GM04503 (cell line): ENCODE results near the gene HYDIN.

Source experiments
- DNase-seq: peaks from one replicate; pipeline ENCODE4 v3.0.0-alpha.2; 2012; ENCODE audit warnings: low read depth

HYDIN gene

DNA sequence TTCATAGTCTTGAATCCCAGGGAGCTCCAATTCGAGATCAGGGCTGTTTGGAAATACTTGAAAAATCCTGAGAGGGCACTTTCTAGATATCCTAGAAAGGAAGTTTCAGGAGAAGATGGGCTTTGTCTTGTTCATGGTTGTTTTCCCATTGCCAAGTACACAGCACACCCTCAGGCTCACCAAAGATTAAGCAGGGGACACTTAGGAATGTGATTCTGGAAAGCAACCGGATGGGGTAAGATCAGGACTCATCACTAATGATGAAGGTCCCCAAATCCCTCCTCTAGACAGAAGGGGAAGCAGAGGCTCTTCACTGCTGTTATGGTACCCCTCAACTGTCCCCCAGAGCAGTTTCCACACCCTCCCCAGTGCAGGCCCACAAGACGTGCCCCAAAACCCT lies 470.3 kb downstream of the HYDIN start:
- no peak for DNase-seq

DNA sequence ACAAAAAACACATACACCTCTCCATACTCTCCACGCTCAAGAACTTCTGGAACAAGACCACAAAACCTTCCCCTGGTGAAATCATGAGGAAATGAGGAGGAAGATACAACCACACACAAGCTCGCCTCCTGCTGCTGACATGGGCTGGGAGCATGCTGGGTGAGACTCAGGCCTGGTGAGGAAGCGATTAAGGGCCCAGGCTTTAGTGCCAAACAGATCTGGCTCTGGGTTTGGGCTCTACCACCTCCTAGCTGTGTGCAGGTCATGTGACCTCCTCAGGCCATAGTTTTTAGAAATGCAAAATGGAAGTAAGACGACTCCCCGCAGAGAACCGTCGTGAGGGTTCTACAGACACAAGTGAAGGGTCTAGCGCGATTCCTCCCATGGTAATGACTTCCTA lies 470.9 kb downstream of the HYDIN start:
- DNase-seq, result no peak

DNA sequence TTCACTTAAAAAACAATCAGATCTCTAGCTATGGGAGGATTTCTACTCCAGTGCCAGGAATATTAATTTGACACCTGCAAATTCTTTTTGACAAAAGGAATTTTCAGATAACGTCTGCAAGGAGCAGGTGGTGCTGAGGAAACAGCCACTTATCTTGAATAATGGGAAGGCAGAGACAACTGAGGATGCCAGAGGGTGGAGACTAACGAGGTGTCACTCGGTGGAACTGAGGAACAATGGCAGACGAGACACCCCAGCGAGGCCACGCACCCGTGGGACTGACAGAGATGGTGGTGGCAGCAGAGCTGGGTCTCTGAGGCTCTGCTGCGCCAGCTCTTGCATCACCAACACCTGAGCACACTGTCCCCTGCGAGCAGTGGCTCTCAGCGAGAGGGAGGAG lies 471.7 kb downstream of the HYDIN start:
- DNase-seq, result no peak
